GM23248 (cell line): Measurements from ENCODE around the gene ATP6V0A1. TPM values are rescaled to one million over a fixed set of nuclear protein-coding genes. Genes with fewer than 3 reads are reported as not detected.
A peak's percentile ranks its signal among the peaks of the same experiment; 100 is the strongest.
"Not testable (repeated sequence)": the region's sequence is repeated elsewhere in the genome, so short reads cannot be mapped to it uniquely, and the experiment has no call there.

Experiments used
- DNase-seq: peaks from one replicate; pipeline ENCODE4 v3.0.0-alpha.2; 2015
- H2AFZ ChIP-seq: fragments of 200-600 bp; sonication (generic); 2 replicates; pipeline ENCODE4 v1.6.1; 2016; ENCODE audit warnings: antibody characterized with exemption
- H3F3A ChIP-seq: fragments of 200-600 bp; sonication (generic); 2 replicates; pipeline ENCODE4 v1.6.1; 2016; ENCODE audit warnings: mild to moderate bottlenecking, antibody characterized with exemption, mixed run types; ENCODE audit not compliant: insufficient read depth
- H3K27ac ChIP-seq: fragments of 200-600 bp; sonication (generic); 2 replicates; pipeline ENCODE4 v1.5.1; 2016; ENCODE audit warnings: mild to moderate bottlenecking
- H3K27me3 ChIP-seq: fragments of 200-600 bp; sonication (generic); replicated peaks from 2 replicates; pipeline ENCODE4 v1.6.1; 2016; ENCODE audit warnings: mild to moderate bottlenecking; ENCODE audit not compliant: insufficient read depth
- H3K36me3 ChIP-seq: fragments of 200-600 bp; sonication (generic); 2 replicates; pipeline ENCODE4 v1.6.1; 2016; ENCODE audit warnings: low read depth, mild to moderate bottlenecking
- H3K4me1 ChIP-seq: fragments of 200-600 bp; sonication (generic); 2 replicates; pipeline ENCODE4 v1.6.1; 2016; ENCODE audit warnings: mild to moderate bottlenecking; ENCODE audit not compliant: insufficient read depth
- H3K4me2 ChIP-seq: fragments of 200-600 bp; sonication (generic); one replicate; pipeline ENCODE4 v1.6.1; 2016; ENCODE audit warnings: mild to moderate bottlenecking; ENCODE audit not compliant: unreplicated experiment
- H3K4me3 ChIP-seq: fragments of 200-600 bp; sonication (generic); 2 replicates; pipeline ENCODE4 v1.5.1; 2016; ENCODE audit warnings: mild to moderate bottlenecking
- H3K79me2 ChIP-seq: fragments of 200-600 bp; sonication (generic); 2 replicates; pipeline ENCODE4 v1.6.1; 2016; ENCODE audit warnings: mild to moderate bottlenecking; ENCODE audit not compliant: insufficient read depth
- H3K9ac ChIP-seq: fragments of 200-600 bp; sonication (generic); 2 replicates; pipeline ENCODE4 v1.6.1; 2016; ENCODE audit warnings: mild to moderate bottlenecking
- H3K9me2 ChIP-seq: fragments of 200-600 bp; sonication (generic); 2 replicates; pipeline ENCODE4 v1.6.1; 2016; ENCODE audit warnings: mixed run types, mild to moderate bottlenecking, moderate library complexity; ENCODE audit not compliant: insufficient read depth
- H3K9me3 ChIP-seq: fragments of 200-600 bp; sonication (generic); one replicate; pipeline ENCODE4 v1.6.1; 2017; ENCODE audit warnings: low read depth
- H4K20me1 ChIP-seq: fragments of 200-600 bp; sonication (generic); 2 replicates; pipeline ENCODE4 v1.6.0; 2016; ENCODE audit not compliant: insufficient read depth
- EZH2 ChIP-seq: fragments of 200-600 bp; sonication (generic); IDR thresholded peaks from 2 replicates; pipeline ENCODE4 v1.6.1; 2018; ENCODE audit warnings: antibody characterized with exemption, mild to moderate bottlenecking; ENCODE audit not compliant: insufficient read depth, poor library complexity, severe bottlenecking
- EZH2phosphoT487 ChIP-seq: fragments of 200-600 bp; sonication (generic); IDR thresholded peaks from 2 replicates; pipeline ENCODE4 v1.6.1; 2018; ENCODE audit warnings: antibody characterized with exemption, moderate library complexity, mild to moderate bottlenecking, low read depth; ENCODE audit not compliant: insufficient read depth
- WGBS, 2 experiments: methylation state at CpG; one replicate each; pipeline ENCODE4 v1.1.6; 2015 to 2017; ENCODE audit warnings: low lambda C conversion rate in 2 of 2, low coverage in 1 of 2; ENCODE audit errors: missing lambda C conversion rate in 2 of 2; 5-methylcytosine and 5-hydroxymethylcytosine counted together
- in situ Hi-C: fragments of 300-500 bp; cut with MboI; formaldehyde crosslinking; loops from 2 replicates; pipeline ENCODE4 v1.15.0; 2020
- polyA plus RNA-seq: library from polyadenylated mRNA; unstranded; fragments of >200 nt; fragmentation: Nextera tagmentation; extraction: Ambion mirVana; gene quantifications from 2 replicates; pipeline ENCODE4 v1.2.1, GENCODE V29; 2016
- total RNA-seq: library from RNA; depleted of rRNA; stranded (reverse); fragments of >200 nt; shearing (Covaris generic); gene quantifications from 2 replicates; pipeline ENCODE4 v1.2.3, GENCODE V29; 2014

ATP6V0A1 gene
- total and polyA plus RNA-seq, 2 experiments from 2014 or later: 15.3 to 26.0 TPM

DNA sequence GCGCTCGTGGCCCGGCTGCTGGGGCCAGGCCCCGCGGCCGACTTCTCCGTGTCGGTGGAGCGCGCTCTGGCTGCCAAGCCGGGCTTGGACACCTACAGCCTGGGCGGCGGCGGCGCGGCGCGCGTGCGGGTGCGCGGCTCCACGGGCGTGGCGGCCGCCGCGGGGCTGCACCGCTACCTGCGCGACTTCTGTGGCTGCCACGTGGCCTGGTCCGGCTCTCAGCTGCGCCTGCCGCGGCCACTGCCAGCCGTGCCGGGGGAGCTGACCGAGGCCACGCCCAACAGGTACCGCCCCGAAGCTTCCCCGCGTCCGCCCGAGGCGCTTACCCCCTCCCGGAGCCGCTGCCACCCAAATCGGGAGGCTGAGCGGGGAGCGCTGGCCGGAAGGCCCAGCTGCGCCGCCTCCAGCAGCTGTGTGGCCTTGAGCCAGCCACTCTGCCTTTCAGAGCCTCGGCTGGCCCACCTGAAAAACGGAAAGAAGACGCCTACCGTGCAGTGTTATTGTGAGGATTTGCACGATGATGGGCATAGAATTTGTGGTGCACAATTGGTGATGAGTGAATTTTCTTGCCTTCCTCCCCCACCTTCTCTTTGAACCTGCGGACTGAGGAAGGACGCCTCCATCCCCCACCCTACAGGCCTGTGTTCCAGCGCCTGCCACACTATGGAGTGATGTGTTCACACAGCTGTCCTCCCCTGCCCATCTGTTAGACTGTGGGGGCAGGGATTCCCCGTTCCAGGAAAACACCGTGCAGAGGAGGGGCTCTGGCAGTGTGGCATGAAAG lies 77.9 kb downstream of the ATP6V0A1 start:
- H3K9me3 ChIP-seq: no peaks in the 10 kb centered on the region
- peak overlapping the region; percentile 47 for H2AFZ ChIP-seq
- H3K27me3 ChIP-seq: no peaks in the 10 kb centered on the region
- peaks cover 5% of the 10 kb centered on the region; the same call in 1 of the 2 replicates for H3K36me3 ChIP-seq
- in situ Hi-C loops: no loop called here
- H3K4me3 ChIP-seq: peak overlapping the region; percentile 85
- no peaks in the 10 kb centered on the region for H3K9me2 ChIP-seq
- TF ChIP-seq EZH2phosphoT487 (no peak), EZH2 (no peak)
- 0 to 2% methylated on average over 27 to 54 of the region's 65 CpGs for WGBS, 2 experiments
- no peaks in the 10 kb centered on the region for H4K20me1 ChIP-seq
- peak overlapping the region; percentile 82 for H3K9ac ChIP-seq
- H3K27ac ChIP-seq: peak overlapping the region; percentile 71
- peaks cover 14% of the 10 kb centered on the region; the same call in 1 of the 2 replicates for H3F3A ChIP-seq
- peaks cover 9% of the 10 kb centered on the region for H3K4me1 ChIP-seq
- H3K4me2 ChIP-seq: peak overlapping the region; percentile 88
- DNase-seq: peak; percentile 86
- peaks cover 12% of the 10 kb centered on the region; the same call in 1 of the 2 replicates for H3K79me2 ChIP-seq

DNA sequence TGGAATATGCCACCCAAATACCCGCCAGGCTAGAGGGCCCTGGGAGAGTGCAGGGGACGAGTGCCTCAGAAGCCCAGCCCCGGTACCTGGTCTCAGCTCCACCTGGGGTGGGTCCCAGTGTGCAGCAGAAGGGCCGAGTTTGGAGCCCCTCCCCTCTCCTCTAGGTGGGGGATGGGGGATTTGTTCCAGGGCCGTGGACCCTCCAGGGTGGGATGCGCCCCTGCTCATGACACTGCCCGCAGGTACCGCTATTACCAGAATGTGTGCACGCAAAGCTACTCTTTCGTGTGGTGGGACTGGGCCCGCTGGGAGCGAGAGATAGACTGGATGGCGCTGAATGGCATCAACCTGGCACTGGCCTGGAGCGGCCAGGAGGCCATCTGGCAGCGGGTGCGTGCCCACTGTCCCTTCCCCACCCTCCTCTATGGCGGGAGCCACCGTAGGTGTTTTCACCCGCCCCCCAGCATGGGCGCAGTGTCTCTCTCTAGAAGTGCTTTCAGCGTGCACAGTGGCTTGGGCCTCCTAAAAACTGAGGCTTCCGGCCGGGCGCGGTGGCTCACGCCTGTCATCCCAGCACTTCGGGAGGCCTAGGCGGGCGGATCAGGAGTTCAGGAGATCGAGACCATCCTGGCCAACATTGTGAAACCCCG lies 78.6 kb downstream of the ATP6V0A1 start:
- in situ Hi-C loops: no loop called here
- Histone ChIP-seq H3K9me2 (no peaks in the 10 kb centered on the region), H3F3A (peaks cover 12% of the 10 kb centered on the region; the same call in 1 of the 2 replicates), H3K4me1 (peaks cover 9% of the 10 kb centered on the region), H3K27me3 (no peaks in the 10 kb centered on the region), H3K9me3 (no peaks in the 10 kb centered on the region), H3K4me3 (peak overlapping the region; percentile 85), H2AFZ (no peak overlapping the region), H3K79me2 (peaks cover 12% of the 10 kb centered on the region; the same call in 1 of the 2 replicates), H3K4me2 (peak overlapping the region; percentile 88), H3K27ac (no peak overlapping the region), H4K20me1 (no peaks in the 10 kb centered on the region), H3K36me3 (peaks cover 5% of the 10 kb centered on the region; the same call in 1 of the 2 replicates), H3K9ac (peak overlapping the region; percentile 82)
- no peak for DNase-seq
- no peak for TF ChIP-seq EZH2phosphoT487
- no peak for TF ChIP-seq EZH2
- WGBS, 2 experiments: 75 to 80% methylated on average over 29 to 31 of the region's 31 CpGs

DNA sequence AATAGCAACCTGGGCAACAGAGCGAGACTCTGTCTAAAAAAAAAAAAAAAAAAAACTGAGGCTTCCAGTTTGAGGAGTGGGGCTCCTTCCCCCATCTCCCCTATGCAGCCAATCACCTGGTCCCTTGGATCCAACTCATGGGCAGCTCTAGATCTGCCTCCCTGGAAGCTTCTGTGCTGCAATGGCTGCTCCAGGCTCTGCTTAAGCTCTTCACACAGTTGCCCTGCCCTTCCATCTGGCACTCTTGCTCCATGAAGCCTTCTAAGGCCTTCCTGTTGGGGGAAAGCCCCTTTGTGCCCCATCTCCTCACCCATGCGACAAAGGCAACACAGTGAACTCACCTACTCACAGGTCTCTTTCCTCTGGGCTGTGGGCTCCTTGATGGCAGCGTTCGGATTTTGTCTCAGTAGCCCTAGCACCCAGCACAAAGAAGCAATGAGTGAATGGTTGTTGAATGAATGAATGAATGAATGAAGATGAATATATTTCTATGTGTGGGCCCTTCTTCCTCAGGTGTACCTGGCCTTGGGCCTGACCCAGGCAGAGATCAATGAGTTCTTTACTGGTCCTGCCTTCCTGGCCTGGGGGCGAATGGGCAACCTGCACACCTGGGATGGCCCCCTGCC lies 79.3 kb downstream of the ATP6V0A1 start:
- Histone ChIP-seq H3K4me1 (peaks cover 9% of the 10 kb centered on the region), H3K79me2 (peaks cover 12% of the 10 kb centered on the region; the same call in 1 of the 2 replicates), H3K9me3 (no peaks in the 10 kb centered on the region), H2AFZ (no peak overlapping the region), H3K27ac (no peak overlapping the region), H3K27me3 (no peaks in the 10 kb centered on the region), H3K36me3 (peaks cover 5% of the 10 kb centered on the region; the same call in 1 of the 2 replicates), H3F3A (peaks cover 12% of the 10 kb centered on the region; the same call in 1 of the 2 replicates), H3K9ac (no peak overlapping the region), H3K4me2 (no peak overlapping the region), H3K4me3 (no peak overlapping the region), H4K20me1 (no peaks in the 10 kb centered on the region), H3K9me2 (no peaks in the 10 kb centered on the region)
- 92 to 93% methylated on average over 5 of the region's 5 CpGs for WGBS, 2 experiments
- TF ChIP-seq EZH2: no peak
- TF ChIP-seq EZH2phosphoT487: no peak
- no peak for DNase-seq
- in situ Hi-C loops: no loop called here

DNA sequence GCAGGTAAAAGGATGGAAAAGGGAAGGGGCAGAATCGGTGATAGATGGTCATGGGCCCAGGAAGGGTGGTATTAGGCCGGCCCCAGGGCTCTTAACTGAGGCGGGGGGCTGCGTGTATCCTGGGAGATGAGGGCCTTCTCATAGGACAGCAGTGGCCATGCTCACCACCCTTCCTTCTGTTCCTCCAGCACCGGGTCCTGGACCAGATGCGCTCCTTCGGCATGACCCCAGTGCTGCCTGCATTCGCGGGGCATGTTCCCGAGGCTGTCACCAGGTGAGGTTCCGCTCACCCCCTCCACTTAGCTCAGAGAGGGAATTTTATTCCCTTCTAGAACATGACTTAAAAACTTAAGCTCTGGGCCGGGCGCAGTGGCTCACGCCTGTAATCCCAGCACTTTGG lies 79.8 kb downstream of the ATP6V0A1 start:
- H3K36me3 ChIP-seq: peaks cover 5% of the 10 kb centered on the region; the same call in 1 of the 2 replicates
- TF ChIP-seq EZH2phosphoT487 (no peak), EZH2 (no peak)
- 94 to 98% methylated on average over 14 of the region's 14 CpGs for WGBS, 2 experiments
- no peaks in the 10 kb centered on the region for H4K20me1 ChIP-seq
- H3K4me1 ChIP-seq: peaks cover 9% of the 10 kb centered on the region
- in situ Hi-C loops: no loop called here
- no peak overlapping the region for H3K27ac ChIP-seq
- no peak overlapping the region for H2AFZ ChIP-seq
- no peaks in the 10 kb centered on the region for H3K27me3 ChIP-seq
- peaks cover 12% of the 10 kb centered on the region; the same call in 1 of the 2 replicates for H3K79me2 ChIP-seq
- H3K4me3 ChIP-seq: no peak overlapping the region
- no peak overlapping the region for H3K9ac ChIP-seq
- H3F3A ChIP-seq: peaks cover 9% of the 10 kb centered on the region; the same call in 1 of the 2 replicates
- DNase-seq: no peak
- no peaks in the 10 kb centered on the region for H3K9me3 ChIP-seq
- H3K9me2 ChIP-seq: no peaks in the 10 kb centered on the region
- no peak overlapping the region for H3K4me2 ChIP-seq

DNA sequence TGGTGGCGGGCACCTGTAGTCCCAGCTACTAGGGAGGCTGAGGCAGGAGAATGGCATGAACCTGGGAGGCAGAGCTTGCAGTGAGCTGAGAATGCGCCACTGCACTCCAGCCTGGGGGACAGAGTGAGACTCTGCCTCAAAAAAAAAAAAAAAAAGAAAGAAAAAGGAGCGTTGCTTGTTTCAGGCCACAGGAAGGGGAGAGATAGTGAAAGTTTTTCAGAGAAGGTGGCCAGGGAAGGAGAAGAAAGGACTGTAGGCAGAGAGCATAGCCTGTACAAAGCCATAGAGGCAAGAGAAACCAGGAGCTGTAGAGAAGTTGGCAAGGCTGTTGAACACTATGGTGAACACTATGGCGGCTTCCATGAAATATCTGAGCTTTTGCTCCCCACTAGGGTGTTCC lies 81.9 kb downstream of the ATP6V0A1 start:
- H3K4me2 ChIP-seq, H3K27ac ChIP-seq, H3K27me3 ChIP-seq, H3K9ac ChIP-seq, H3K4me3 ChIP-seq, DNase-seq, H3K36me3 ChIP-seq, H3K9me3 ChIP-seq, H2AFZ ChIP-seq, H4K20me1 ChIP-seq, in situ Hi-C loops, H3K4me1 ChIP-seq, H3K9me2 ChIP-seq: not testable (repeated sequence)
- Histone ChIP-seq H3K79me2 (peaks cover 12% of the 10 kb centered on the region; the same call in 1 of the 2 replicates), H3F3A (0 out of 2 replicates have a peak, but pooled peaks cover 15% of the 10 kb centered on the region)
- 77 to 98% methylated on average over 3 to 4 of the region's 4 CpGs for WGBS, 2 experiments
